Measurements from ENCODE around the gene P2RY10. TPM values are rescaled to one million over a fixed set of nuclear protein-coding genes. Genes with fewer than 3 reads are reported as not detected.

Gene P2RY10
- total RNA-seq, 2 donors from 2014 or later, result 0.57 to 1.6 TPM

GRCh38 chrX:78944351-78944750 lies 840 bp upstream of the P2RY10 start:
- no peak overlapping the region for H3K4me3 ChIP-seq
- H3K9me3 ChIP-seq, result no peaks in the 10 kb centered on the region
- no peak for DNase-seq
- H3K4me1 ChIP-seq, result no peaks in the 10 kb centered on the region
- no peak for TF ChIP-seq CTCF (IDR thresholded peaks at IDR 0.05)
- no peaks in the 10 kb centered on the region for H3K27me3 ChIP-seq
- no peak overlapping the region for H3K27ac ChIP-seq
- no peak overlapping the region for H3K9ac ChIP-seq (ENCODE audit: low read depth in 2 of 2, low read length in 2 of 2)
- no peaks in the 10 kb centered on the region for H3K36me3 ChIP-seq
- intact Hi-C loops (cut with DNase I), result no loop called here

GRCh38 chrX:78946178-78946931 lies 1.2 kb downstream of the P2RY10 start:
- Histone ChIP-seq H3K4me1 (no peaks in the 10 kb centered on the region), H3K4me3 (no peak overlapping the region), H3K9ac (ENCODE audit: low read depth in 2 of 2, low read length in 2 of 2) (peak overlapping the region; percentile 7 to 12), H3K36me3 (no peaks in the 10 kb centered on the region), H3K27me3 (no peaks in the 10 kb centered on the region), H3K27ac (no peak overlapping the region), H3K9me3 (no peaks in the 10 kb centered on the region)
- DNase-seq, result no peak
- TF ChIP-seq CTCF (IDR thresholded peaks at IDR 0.05), result no peak
- intact Hi-C loops (cut with DNase I), result no loop called here

GRCh38 chrX:78950009-78950835 lies 5.0 kb downstream of the P2RY10 start:
- TF ChIP-seq CTCF (IDR thresholded peaks at IDR 0.05), result no peak
- Histone ChIP-seq H3K36me3 (no peaks in the 10 kb centered on the region), H3K27me3 (no peaks in the 10 kb centered on the region), H3K9ac (ENCODE audit: low read depth in 2 of 2, low read length in 2 of 2) (no peak overlapping the region), H3K4me3 (no peak overlapping the region), H3K4me1 (no peaks in the 10 kb centered on the region), H3K9me3 (no peaks in the 10 kb centered on the region), H3K27ac (no peak overlapping the region)
- no peak for DNase-seq
- intact Hi-C loops (cut with DNase I), result no loop called here

GRCh38 chrX:78957049-78957767 lies 12.0 kb downstream of the P2RY10 start:
- DNase-seq, result no peak
- no peak overlapping the region for H3K9ac ChIP-seq (ENCODE audit: low read depth in 2 of 2, low read length in 2 of 2)
- no peaks in the 10 kb centered on the region for H3K36me3 ChIP-seq
- TF ChIP-seq CTCF (IDR thresholded peaks at IDR 0.05), result no peak
- no peaks in the 10 kb centered on the region for H3K9me3 ChIP-seq
- H3K4me1 ChIP-seq, result no peaks in the 10 kb centered on the region
- intact Hi-C loops (cut with DNase I), result no loop called here
- H3K27ac ChIP-seq, result no peak overlapping the region
- H3K4me3 ChIP-seq, result no peak overlapping the region
- H3K27me3 ChIP-seq, result no peaks in the 10 kb centered on the region

GRCh38 chrX:78957768-78958130 lies 12.6 kb downstream of the P2RY10 start:
- no peak overlapping the region for H3K4me3 ChIP-seq
- no peaks in the 10 kb centered on the region for H3K36me3 ChIP-seq
- intact Hi-C loops (cut with DNase I), result no loop called here
- no peaks in the 10 kb centered on the region for H3K4me1 ChIP-seq
- DNase-seq, result no peak
- H3K9ac ChIP-seq (ENCODE audit: low read depth in 2 of 2, low read length in 2 of 2), result no peak overlapping the region
- no peak overlapping the region for H3K27ac ChIP-seq
- H3K9me3 ChIP-seq, result no peaks in the 10 kb centered on the region
- H3K27me3 ChIP-seq, result no peaks in the 10 kb centered on the region
- TF ChIP-seq CTCF (IDR thresholded peaks at IDR 0.05), result no peak

Measured in colonic mucosa (tissue), 4 donors.